HTR-8/SVneo (cell line): Measurements from ENCODE around the gene C2CD4D.
"Not testable (repeated sequence)": the region's sequence is repeated elsewhere in the genome, so short reads cannot be mapped to it uniquely, and the experiment has no call there.

ENCODE experiments used
- DNase-seq: peaks from one replicate; pipeline ENCODE4 v3.0.0; 2011; ENCODE audit warnings: low spot score, mixed read lengths; ENCODE audit not compliant: insufficient read length
- FAIRE-seq: peaks from 2 replicates; lab custom pipeline; 2011; peaks lifted over from hg19 to GRCh38; lab: Jason Lieb, UNC

Gene C2CD4D

GRCh38 chr1:151839457-151840403, at the start of gene C2CD4D:
TSS of gene C2CD4D (minus strand) at chr1:151839820. CDS start at chr1:151838989, 831 bp downstream.
- FAIRE-seq (no peak), DNase-seq (no peak)

GRCh38 chr1:151888972-151889570, 49.5 kb upstream of the C2CD4D start:
- no peak for DNase-seq
- no peak for FAIRE-seq

- FAIRE-seq = no peak
Observed at GRCh38 chr1:151887028-151887427, 47.4 kb upstream of the C2CD4D start.

GRCh38 chr1:151885479-151885878, 45.9 kb upstream of the C2CD4D start:
- FAIRE-seq = no peak
- no peak for DNase-seq

More at GRCh38 chr1:151887028-151887427, 47.4 kb upstream of the C2CD4D start:
- no peak for DNase-seq

- DNase-seq, FAIRE-seq: not testable (repeated sequence)
Observed at GRCh38 chr1:151884879-151885278, 45.3 kb upstream of the C2CD4D start.

- not testable (repeated sequence) for FAIRE-seq, DNase-seq
Observed at GRCh38 chr1:151884445-151884844, 44.8 kb upstream of the C2CD4D start.

- FAIRE-seq, DNase-seq: not testable (repeated sequence)
Observed at GRCh38 chr1:151883898-151884297, 44.3 kb upstream of the C2CD4D start.

GRCh38 chr1:151882918-151883317, 43.3 kb upstream of the C2CD4D start:
- not testable (repeated sequence) for FAIRE-seq, DNase-seq

GRCh38 chr1:151882466-151882865, 42.8 kb upstream of the C2CD4D start:
- FAIRE-seq (no peak), DNase-seq (no peak)

- FAIRE-seq = no peak
Observed at GRCh38 chr1:151881479-151881878, 41.9 kb upstream of the C2CD4D start.

GRCh38 chr1:151875419-151876097, 35.9 kb upstream of the C2CD4D start:
- no peak for DNase-seq
- no peak for FAIRE-seq

More at GRCh38 chr1:151881479-151881878, 41.9 kb upstream of the C2CD4D start:
- no peak for DNase-seq

- DNase-seq, FAIRE-seq: not testable (repeated sequence)
Observed at GRCh38 chr1:151872776-151873175, 33.2 kb upstream of the C2CD4D start.

GRCh38 chr1:151871284-151872030, 31.8 kb upstream of the C2CD4D start:
- DNase-seq = no peak
- FAIRE-seq = no peak

GRCh38 chr1:151868486-151868885, 28.9 kb upstream of the C2CD4D start:
- FAIRE-seq (no peak), DNase-seq (no peak)

- FAIRE-seq = no peak
Observed at GRCh38 chr1:151867765-151868411, 28.3 kb upstream of the C2CD4D start.

GRCh38 chr1:151867321-151867720, 27.7 kb upstream of the C2CD4D start:
- FAIRE-seq = no peak

More at GRCh38 chr1:151867765-151868411, 28.3 kb upstream of the C2CD4D start:
- DNase-seq = no peak

GRCh38 chr1:151864411-151864810, 24.8 kb upstream of the C2CD4D start:
- DNase-seq = no peak
- FAIRE-seq = no peak

More at GRCh38 chr1:151867321-151867720, 27.7 kb upstream of the C2CD4D start:
- DNase-seq = no peak

- FAIRE-seq (no peak), DNase-seq (no peak)
Observed at GRCh38 chr1:151862604-151863003, 23.0 kb upstream of the C2CD4D start.

GRCh38 chr1:151860504-151861187, 21.0 kb upstream of the C2CD4D start:
- FAIRE-seq (no peak), DNase-seq (no peak)
